Measurements from ENCODE around the gene SLC25A38. TPM values are rescaled to one million over a fixed set of nuclear protein-coding genes. Genes with fewer than 3 reads are reported as not detected.

The SLC25A38 gene
- total RNA-seq, 4 donors from 2014 or later: 20.3 to 45.7 (median 36.1) TPM

DNA sequence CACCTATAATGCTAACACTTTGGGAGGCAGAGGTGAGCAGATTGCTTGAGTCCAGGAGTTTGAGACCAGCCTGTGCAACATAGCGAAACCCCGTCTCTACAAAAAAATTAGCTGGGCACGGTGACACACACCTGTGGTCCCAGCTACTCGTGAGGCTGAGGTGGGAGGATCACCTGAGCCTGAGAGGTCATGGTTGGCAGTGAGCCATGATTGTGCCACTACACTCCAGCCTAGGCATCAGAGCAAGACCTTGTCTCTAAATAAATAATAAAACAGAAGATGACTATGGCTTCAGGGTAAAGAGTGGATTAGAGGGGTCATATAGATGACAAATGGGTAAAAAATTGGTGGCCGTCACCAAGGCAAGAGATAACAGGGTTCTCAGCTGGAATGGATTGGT, 3.1 kb downstream of the SLC25A38 start:
- 79% methylated on average over 5 of the region's 5 CpGs for WGBS
- intact Hi-C loops (cut with DNase I): no loop called here
- DNase-seq (ENCODE audit: extremely low spot score): no peak
- H3K4me1 ChIP-seq: peaks cover 16 to 45% (median 31%) of the 10 kb centered on the region in 4 donors
- H3K27me3 ChIP-seq: no peaks in the 10 kb centered on the region
- no peaks in the 10 kb centered on the region for H3K9me3 ChIP-seq
- TF ChIP-seq POLR2AphosphoS5 (IDR thresholded peaks at IDR 0.05) (no peak), EP300 (IDR thresholded peaks at IDR 0.05) (no peak), POLR2A (IDR thresholded peaks at IDR 0.05; ENCODE audit: low read depth) (no peak)
- TF ChIP-seq, protein P1, sequence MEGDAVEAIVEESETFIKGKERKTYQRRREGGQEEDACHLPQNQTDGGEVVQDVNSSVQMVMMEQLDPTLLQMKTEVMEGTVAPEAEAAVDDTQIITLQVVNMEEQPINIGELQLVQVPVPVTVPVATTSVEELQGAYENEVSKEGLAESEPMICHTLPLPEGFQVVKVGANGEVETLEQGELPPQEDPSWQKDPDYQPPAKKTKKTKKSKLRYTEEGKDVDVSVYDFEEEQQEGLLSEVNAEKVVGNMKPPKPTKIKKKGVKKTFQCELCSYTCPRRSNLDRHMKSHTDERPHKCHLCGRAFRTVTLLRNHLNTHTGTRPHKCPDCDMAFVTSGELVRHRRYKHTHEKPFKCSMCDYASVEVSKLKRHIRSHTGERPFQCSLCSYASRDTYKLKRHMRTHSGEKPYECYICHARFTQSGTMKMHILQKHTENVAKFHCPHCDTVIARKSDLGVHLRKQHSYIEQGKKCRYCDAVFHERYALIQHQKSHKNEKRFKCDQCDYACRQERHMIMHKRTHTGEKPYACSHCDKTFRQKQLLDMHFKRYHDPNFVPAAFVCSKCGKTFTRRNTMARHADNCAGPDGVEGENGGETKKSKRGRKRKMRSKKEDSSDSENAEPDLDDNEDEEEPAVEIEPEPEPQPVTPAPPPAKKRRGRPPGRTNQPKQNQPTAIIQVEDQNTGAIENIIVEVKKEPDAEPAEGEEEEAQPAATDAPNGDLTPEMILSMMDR (IDR thresholded peaks at IDR 0.05): no peak
- no peak overlapping the region for H3K4me3 ChIP-seq
- peaks cover 18 to 24% (median 21%) of the 10 kb centered on the region in 4 donors for H3K36me3 ChIP-seq
- no peak overlapping the region for H3K27ac ChIP-seq (replicated peaks in 1 of 4)

DNA sequence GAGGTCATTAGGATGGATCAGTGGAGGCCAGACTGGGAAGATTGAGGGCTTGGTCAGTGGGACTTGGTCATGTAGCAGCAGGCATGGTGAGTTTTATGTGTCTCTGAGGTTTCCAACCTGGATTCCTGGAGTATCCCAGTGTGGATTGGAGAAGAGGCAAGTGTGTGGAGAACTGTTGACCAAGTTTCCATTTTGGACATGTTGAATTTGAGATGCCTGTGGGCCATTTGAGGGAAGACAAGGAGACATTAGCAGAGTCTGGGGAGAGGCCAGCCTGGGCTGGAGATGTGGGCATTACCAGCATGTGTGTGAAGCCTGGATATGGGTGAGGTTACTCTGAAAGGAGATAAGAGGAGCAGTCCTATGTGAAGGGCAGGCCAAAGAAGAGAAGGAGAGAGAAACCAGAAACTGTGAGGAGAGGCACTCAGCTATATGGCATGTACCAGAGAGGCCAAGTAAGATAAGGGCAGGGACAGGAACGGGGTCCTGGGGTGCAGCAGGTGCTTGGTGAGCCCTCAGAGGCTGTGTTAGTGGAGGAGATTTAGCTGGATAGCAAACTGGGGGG, 4.3 kb downstream of the SLC25A38 start:
- no peaks in the 10 kb centered on the region for H3K27me3 ChIP-seq
- TF ChIP-seq POLR2AphosphoS5 (IDR thresholded peaks at IDR 0.05): no peak
- TF ChIP-seq EP300 (IDR thresholded peaks at IDR 0.05): no peak
- TF ChIP-seq, protein P1 (IDR thresholded peaks at IDR 0.05): no peak
- TF ChIP-seq POLR2A (IDR thresholded peaks at IDR 0.05; ENCODE audit: low read depth): no peak
- intact Hi-C loops (cut with DNase I): no loop called here
- H3K4me1 ChIP-seq: peaks cover 16 to 42% (median 28%) of the 10 kb centered on the region in 4 donors
- peaks cover 30 to 36% (median 33%) of the 10 kb centered on the region in 4 donors for H3K36me3 ChIP-seq
- H3K4me3 ChIP-seq: no peak overlapping the region
- no peak for DNase-seq (ENCODE audit: extremely low spot score)
- H3K27ac ChIP-seq (replicated peaks in 1 of 4): no peak overlapping the region
- no peaks in the 10 kb centered on the region for H3K9me3 ChIP-seq
- 100% methylated on average over 1 of the region's 1 CpG for WGBS

DNA sequence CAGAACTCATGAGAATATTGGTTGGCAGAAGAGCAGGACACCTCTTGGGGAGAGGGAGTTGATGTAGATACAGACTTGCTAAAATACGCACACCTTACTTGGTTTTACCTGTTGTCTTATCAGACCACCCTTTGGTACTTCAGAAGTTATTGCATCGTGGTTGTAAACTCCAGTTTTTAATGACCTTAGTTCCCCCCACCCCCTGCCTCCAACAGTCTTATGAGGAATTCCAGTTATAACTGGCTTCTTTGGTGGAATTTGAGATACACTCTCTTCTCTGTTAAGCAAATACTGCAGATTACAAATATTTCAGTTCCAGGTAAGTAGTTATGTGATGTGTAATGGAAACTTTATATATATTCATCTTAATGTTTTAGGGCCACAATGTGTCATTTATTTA, 5.0 kb downstream of the SLC25A38 start:
- Histone ChIP-seq H3K4me3 (no peak overlapping the region), H3K27me3 (no peaks in the 10 kb centered on the region), H3K4me1 (peaks cover 13 to 36% (median 22%) of the 10 kb centered on the region in 4 donors), H3K27ac (replicated peaks in 1 of 4) (no peak overlapping the region), H3K9me3 (no peaks in the 10 kb centered on the region), H3K36me3 (peaks cover 37 to 42% (median 39%) of the 10 kb centered on the region in 4 donors)
- TF ChIP-seq EP300 (IDR thresholded peaks at IDR 0.05) (no peak), POLR2A (IDR thresholded peaks at IDR 0.05; ENCODE audit: low read depth) (no peak), POLR2AphosphoS5 (IDR thresholded peaks at IDR 0.05) (no peak)
- TF ChIP-seq, protein P1 (IDR thresholded peaks at IDR 0.05): no peak
- DNase-seq (ENCODE audit: extremely low spot score): no peak
- 94% methylated on average over 2 of the region's 2 CpGs for WGBS
- intact Hi-C loops (cut with DNase I): no loop called here

DNA sequence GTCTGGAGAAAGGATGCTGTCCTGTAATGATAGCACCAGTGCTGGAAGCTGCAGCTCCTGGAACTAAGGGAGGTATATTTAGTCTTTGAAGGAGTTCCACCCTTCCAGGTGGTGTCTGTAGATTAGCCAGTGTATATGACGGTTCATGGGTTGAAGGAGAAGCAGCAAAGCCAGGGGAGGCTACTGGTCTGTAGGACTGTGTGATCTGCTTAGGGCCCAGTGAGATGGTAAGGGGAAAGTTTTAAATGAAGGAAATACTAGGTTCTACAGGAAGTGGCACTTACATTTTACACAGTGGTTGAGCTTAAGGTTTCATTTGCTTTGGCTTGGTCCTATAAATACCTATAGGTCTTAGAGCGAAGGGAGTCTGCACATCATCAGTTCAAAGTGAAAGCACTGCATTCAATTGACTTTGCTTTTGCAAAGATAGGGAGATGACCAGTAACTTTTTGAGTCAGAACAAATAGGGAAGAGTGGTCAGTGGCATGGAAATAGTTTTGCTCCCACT, 5.6 kb downstream of the SLC25A38 start:
- H3K36me3 ChIP-seq: peaks cover 40 to 49% (median 45%) of the 10 kb centered on the region in 4 donors
- H3K27me3 ChIP-seq: no peaks in the 10 kb centered on the region
- DNase-seq (ENCODE audit: extremely low spot score): no peak
- peaks cover 13 to 36% (median 22%) of the 10 kb centered on the region in 4 donors for H3K4me1 ChIP-seq
- H3K4me3 ChIP-seq: no peak overlapping the region
- H3K9me3 ChIP-seq: no peaks in the 10 kb centered on the region
- H3K27ac ChIP-seq (replicated peaks in 1 of 4): no peak overlapping the region
- intact Hi-C loops (cut with DNase I): no loop called here
- WGBS: 95% methylated on average over 2 of the region's 2 CpGs
- TF ChIP-seq, protein P1 (IDR thresholded peaks at IDR 0.05): no peak
- TF ChIP-seq EP300 (IDR thresholded peaks at IDR 0.05) (no peak), POLR2AphosphoS5 (IDR thresholded peaks at IDR 0.05) (no peak), POLR2A (IDR thresholded peaks at IDR 0.05; ENCODE audit: low read depth) (no peak)

All from esophagus muscularis mucosa (tissue), 4 donors.